Activated gamma-delta T cell treated with anti-CD3 and anti-CD28 coated beads, Interleukin-2, amount 50 U/mL, for 16 hours (primary cell): Measurements from ENCODE around the gene UTS2B.

Source experiments
- DNase-seq: peaks from one replicate; pipeline ENCODE4 v3.0.0-alpha.2; 2020; ENCODE audit warnings: low read depth

The UTS2B gene

GRCh38 chr3:191329654-191330529 is at the start of gene UTS2B:
UTS2B (minus strand) TSS chr3:191330526; CDS start chr3:191282189, 48,337 bp downstream.
- peak; percentile 2 for DNase-seq

- DNase-seq = no peak
Measured at GRCh38 chr3:191380001-191380400, 49.7 kb upstream of the UTS2B start.

- DNase-seq = no peak
Measured at GRCh38 chr3:191379446-191379845, 49.1 kb upstream of the UTS2B start.

- no peak for DNase-seq
Measured at GRCh38 chr3:191378142-191378812, 48.0 kb upstream of the UTS2B start.

GRCh38 chr3:191376516-191377141 is 46.3 kb upstream of the UTS2B start:
- no peak for DNase-seq

GRCh38 chr3:191373327-191373726 is 43.0 kb upstream of the UTS2B start:
- no peak for DNase-seq

GRCh38 chr3:191372122-191372521 is 41.8 kb upstream of the UTS2B start:
- no peak for DNase-seq

GRCh38 chr3:191369616-191370010 is 39.3 kb upstream of the UTS2B start:
- DNase-seq = no peak

- DNase-seq = no peak
Measured at GRCh38 chr3:191368755-191369615, 38.7 kb upstream of the UTS2B start.

GRCh38 chr3:191366675-191367074 is 36.3 kb upstream of the UTS2B start:
- DNase-seq = no peak

GRCh38 chr3:191363221-191363620 is 32.9 kb upstream of the UTS2B start:
- DNase-seq = no peak

- no peak for DNase-seq
Measured at GRCh38 chr3:191362524-191363090, 32.3 kb upstream of the UTS2B start.

GRCh38 chr3:191362037-191362436 is 31.7 kb upstream of the UTS2B start:
- no peak for DNase-seq

GRCh38 chr3:191361456-191361855 is 31.1 kb upstream of the UTS2B start:
- no peak for DNase-seq

GRCh38 chr3:191360620-191361019 is 30.3 kb upstream of the UTS2B start:
- no peak for DNase-seq

- DNase-seq = no peak
Measured at GRCh38 chr3:191358929-191359328, 28.6 kb upstream of the UTS2B start.

GRCh38 chr3:191357909-191358308 is 27.6 kb upstream of the UTS2B start:
- no peak for DNase-seq

GRCh38 chr3:191356631-191357439 is 26.5 kb upstream of the UTS2B start:
- DNase-seq = no peak

GRCh38 chr3:191355406-191355805 is 25.1 kb upstream of the UTS2B start:
- no peak for DNase-seq

GRCh38 chr3:191353022-191353777 is 22.9 kb upstream of the UTS2B start:
- no peak for DNase-seq
